ENCODE measurements around the gene ZNF511.

The ZNF511 gene

DNA sequence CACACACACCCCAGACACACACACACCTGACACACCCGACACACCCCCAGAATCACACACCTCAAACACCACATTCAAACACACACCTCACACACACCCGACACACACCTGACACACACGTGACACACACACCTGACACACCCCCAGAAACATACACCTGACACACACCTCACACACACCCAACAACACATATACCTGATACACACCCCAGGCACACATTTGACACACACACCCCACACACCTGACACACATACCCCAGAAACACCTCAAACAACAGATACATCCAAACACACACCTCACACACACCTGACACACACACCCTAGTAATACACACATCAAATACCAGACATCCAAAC, 28.6 kb downstream of the ZNF511 start:
- DNase-seq, result no peak

DNA sequence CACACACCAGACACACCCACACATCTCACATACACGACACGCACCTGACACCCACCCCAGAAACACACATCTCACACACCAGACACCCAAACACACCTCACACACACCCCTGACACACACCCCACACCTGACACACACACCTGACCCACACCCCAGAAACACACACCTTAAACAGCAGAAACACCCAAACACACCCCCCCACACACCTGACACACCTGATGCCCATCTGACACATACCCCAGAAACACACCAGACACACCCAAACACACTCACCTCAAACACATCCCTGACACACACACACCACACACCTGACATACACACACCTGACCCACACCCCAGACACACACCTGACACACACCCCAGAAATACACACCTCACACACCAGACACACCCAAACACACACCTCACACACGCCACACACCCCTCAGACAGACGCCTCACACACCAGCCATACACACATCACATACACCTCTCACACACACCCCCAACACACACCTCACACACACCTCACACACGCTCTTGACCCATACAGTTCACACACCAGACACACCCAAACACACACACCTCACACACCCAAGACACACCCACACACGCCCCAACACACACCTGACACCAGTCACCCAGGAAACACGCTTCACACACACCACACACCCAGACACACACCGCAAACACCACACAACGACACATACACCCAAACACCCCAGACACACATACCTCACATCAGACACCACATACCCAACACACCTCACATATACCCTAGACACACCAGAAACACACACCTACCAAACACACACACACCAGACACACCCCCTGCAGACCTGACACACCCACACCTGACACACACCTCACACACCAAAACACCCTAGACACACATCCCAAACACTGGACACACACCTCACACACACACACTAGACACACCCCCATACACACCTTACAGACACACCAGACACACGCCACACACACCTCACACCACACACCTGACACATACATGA, 29.7 kb downstream of the ZNF511 start:
- no peak for DNase-seq

DNA sequence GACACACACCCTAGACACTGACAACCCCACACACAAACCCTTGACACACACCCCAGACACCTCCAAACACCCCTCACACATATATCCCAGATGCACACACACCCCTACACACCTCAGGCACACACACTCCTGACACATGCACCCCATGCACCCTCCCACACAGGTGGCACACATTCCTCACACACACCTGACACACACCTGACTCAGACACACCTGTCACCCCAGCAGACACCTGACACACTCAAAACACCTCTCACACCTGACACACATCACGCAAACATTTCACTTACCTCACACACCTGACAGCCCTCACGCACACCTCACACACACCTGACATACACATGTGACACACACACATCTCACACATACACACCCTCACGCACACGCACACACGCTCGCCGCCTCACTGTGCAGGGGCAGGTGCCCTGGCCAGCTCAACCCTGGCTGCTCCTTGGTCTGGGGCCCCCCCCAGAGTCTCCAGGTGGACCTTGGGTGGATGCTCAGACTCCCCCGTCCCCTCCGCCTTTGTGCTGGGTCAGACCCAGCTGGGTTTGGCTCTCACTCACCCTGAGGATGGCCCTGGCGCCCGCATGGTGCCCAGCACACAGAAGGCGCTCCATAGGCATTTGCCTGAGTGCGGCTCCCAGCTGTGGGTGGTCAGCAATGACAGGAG, 31.1 kb downstream of the ZNF511 start:
- no peak for DNase-seq

DNA sequence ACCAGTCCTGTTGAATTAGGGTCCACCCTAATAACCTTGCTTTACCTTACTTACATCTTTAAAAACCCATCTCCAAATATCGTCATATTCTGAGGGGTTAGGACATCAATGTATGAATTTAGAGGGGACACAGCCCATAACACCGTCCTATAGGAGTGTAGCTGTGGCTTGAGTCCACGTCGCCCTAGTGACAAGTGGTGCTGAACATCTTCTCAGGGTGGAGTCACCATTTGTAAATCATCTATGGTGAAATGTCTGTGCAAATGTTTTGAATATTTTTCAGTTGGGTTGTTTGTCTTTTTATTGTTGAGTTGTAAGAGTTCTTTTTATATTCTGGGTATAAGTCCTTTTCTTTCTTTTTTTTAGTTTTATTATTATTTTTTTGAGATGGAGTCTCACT, 33.3 kb downstream of the ZNF511 start:
- DNase-seq, result no peak

DNA sequence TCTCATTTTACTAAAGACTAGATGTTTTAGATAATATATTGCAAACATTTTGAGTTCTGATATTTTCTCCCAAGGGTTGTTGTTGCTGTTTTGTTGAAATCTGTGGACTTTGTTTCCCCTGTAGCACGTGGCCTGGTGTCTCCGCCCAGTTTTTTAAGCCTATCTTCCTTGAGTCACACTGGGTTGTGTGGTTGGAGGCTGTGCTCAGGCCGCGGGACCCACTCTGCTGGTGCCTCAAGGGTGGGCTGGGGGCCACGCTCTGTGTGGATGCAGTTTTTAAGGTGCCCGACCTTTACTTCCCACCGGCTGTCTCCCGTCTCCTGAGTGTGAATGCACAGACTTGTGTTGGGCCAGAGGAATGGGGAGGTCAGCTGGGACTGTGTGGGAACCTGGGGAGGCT, 34.2 kb downstream of the ZNF511 start:
- no peak for DNase-seq

DNA sequence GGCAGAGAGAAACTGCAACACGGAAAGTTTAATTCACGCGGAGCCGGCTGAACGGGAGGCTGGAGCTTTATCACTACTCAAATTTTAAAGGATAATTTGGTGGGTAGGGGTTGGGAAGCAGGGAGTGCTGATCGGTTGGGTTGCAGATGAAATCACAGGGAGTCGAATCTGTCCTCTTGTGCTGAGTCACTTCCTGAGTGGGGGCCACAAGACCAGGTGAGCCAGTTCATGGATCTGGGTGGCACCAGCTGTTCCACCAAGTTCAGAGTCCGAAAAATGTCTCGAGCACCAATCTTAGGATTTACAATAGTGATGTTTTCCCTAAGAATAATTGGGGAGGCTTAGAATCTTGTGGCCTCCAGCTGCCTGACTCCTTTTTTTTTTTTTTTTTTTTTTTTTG, 34.8 kb downstream of the ZNF511 start:
- no peak for DNase-seq

GRCh38 chr10:133344236-133344635, 35.5 kb downstream of the ZNF511 start:
- DNase-seq, result no peak

- DNase-seq, result no peak
These were observed 37.7 kb downstream of the ZNF511 start for GRCh38 chr10:133346413-133346812.

- DNase-seq, result no peak
These were observed 39.2 kb downstream of the ZNF511 start for GRCh38 chr10:133347710-133348517.

DNA sequence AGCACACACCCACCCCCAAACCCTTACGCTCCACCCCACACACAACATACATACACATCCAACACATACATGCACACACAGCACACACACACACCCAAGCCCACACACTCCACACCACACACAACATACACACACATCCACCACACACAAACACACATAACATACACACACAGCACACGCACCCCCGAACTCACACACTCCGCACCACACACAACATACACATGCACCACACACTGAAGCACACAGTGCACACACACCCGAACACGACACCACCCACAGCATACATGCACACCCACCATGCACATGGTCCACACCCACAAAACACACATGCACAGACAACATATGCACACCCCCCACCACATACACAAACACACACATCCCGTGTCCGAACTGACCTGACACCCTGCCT, 40.5 kb downstream of the ZNF511 start:
- DNase-seq, result no peak

- no peak for DNase-seq
These were observed 40.9 kb downstream of the ZNF511 start for GRCh38 chr10:133349577-133350011.

GRCh38 chr10:133350283-133350949, 41.7 kb downstream of the ZNF511 start:
- DNase-seq, result no peak

- DNase-seq, result no peak
These were observed 42.2 kb downstream of the ZNF511 start for GRCh38 chr10:133350950-133351329.

- no peak for DNase-seq
These were observed 42.9 kb downstream of the ZNF511 start for GRCh38 chr10:133351408-133352318.

GRCh38 chr10:133353202-133353959, 44.7 kb downstream of the ZNF511 start:
- DNase-seq, result no peak

DNA sequence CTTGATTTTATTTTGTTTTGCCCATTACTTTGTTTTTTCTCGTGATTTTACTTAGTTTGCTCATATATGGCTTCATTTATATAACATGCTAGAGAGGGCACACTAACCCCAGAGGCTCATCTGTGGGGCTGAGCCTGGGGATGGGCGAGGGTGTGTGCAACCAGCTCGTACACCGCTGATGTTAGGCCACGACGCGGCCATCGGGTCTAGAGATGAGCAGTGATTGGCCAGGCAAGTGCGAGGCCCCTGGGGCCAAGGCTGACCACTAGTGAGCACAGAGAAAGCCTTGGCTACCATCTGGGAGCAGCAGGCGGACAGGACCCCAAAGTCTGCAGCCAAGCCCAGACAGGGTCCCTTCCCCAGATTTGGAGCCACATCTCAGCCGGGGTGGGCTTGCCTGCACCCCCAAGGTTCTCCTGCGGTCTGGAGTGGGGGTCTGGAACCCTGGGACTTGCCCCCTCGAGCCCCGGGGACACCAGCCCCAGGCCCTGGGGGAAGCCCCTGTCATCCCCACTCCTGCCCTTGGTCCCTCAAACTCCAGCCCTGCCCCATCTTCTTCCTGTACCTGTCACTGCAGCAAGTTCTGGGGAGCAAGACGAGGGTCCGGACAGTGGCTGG, 45.4 kb downstream of the ZNF511 start:
- no peak for DNase-seq

GRCh38 chr10:133354672-133355240, 46.0 kb downstream of the ZNF511 start:
- DNase-seq, result no peak

DNA sequence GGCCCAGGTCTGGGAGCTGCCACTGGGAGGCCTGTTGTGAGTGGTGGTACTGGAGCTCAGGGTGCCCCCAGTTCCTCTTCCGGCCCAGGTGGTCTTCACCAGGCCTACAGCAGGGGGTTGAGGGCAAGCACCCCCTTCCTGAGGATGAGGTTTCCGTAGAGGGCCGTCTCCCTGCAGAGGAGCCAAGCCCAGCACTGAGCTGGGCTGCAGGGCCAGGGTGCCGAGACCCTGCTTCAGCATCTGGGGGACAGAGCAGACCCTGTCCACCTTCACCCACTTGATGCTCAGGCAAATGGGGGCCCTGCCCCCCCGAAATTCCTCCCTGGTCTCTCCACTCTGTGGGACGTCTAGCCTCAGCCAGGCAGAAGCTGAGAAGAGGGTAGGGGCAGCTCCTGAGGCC, 46.6 kb downstream of the ZNF511 start:
- no peak for DNase-seq

DNA sequence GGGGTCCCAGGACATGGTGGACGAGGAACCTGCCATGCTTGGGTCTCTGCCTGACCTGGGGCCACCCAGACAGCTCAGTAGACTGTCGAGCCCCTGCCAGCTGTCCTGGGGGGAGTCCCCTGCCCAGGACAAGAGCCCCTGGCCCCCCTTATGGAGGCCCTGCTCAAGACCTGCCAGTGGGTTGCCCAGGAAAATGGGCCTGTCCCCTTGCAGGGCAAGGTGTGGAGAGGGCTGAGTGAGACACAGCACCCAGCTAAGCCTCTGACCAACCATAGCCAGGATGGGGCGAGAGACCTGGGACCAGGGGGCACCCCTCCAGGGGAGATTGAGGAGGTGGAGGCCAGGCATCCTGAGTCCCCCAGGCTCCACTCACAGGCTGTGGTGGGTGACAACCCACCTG, 47.3 kb downstream of the ZNF511 start:
- DNase-seq, result no peak

Data from NCI-H1694 treated with DMSO at 0.1 percent for 48 hours (cell line).